Fibroblast of gingiva (primary cell): ENCODE results near the gene EFNA3.

Experiments
- DNase-seq: peaks from one replicate; pipeline ENCODE4 v3.0.0-alpha.2; 2011; ENCODE audit warnings: low read depth

EFNA3 gene

DNA sequence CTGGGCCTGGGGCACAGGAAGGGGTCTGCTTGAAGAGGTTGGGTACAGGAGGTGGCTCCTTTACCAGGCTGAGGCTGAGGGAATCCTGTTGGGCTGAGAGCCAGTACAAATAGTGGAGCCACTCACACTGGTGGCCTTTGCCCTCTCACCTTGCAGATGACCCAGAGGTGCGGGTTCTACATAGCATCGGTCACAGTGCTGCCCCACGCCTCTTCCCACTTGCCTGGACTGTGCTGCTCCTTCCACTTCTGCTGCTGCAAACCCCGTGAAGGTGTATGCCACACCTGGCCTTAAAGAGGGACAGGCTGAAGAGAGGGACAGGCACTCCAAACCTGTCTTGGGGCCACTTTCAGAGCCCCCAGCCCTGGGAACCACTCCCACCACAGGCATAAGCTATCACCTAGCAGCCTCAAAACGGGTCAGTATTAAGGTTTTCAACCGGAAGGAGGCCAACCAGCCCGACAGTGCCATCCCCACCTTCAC is 55.2 kb downstream of the EFNA3 start:
- no peak for DNase-seq

DNA sequence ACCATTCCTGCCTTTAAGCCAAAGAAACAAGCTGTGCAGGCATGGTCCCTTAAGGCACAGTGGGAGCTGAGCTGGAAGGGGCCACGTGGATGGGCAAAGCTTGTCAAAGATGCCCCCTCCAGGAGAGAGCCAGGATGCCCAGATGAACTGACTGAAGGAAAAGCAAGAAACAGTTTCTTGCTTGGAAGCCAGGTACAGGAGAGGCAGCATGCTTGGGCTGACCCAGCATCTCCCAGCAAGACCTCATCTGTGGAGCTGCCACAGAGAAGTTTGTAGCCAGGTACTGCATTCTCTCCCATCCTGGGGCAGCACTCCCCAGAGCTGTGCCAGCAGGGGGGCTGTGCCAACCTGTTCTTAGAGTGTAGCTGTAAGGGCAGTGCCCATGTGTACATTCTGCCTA is 55.7 kb downstream of the EFNA3 start:
- DNase-seq: no peak

DNA sequence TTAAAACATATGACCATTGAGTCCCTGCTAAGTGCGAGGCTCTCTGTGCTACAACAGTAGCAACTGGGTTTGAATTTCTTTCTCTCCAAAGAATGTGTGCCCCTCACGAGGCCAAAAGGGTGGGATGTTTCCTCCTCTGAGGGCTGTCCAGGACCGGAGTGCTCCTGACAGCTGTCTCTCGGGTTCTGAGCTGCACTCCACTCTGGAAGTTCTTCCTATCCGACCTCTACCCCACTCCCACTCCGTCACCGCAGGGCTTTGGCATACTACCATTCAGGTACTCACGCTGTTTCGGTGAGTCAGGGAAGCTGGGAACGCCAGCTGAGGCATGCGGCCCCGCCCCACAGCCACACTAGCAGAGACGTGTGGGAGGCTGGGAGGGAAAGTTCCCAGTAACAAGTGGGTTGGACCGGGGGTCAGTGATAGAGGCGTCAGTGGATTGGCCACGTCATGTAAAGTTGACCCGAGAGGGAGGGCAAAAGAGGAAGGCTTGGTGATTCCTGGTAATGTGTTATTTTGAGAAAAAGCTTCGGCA is 56.3 kb downstream of the EFNA3 start:
- peak; percentile 84 for DNase-seq

DNA sequence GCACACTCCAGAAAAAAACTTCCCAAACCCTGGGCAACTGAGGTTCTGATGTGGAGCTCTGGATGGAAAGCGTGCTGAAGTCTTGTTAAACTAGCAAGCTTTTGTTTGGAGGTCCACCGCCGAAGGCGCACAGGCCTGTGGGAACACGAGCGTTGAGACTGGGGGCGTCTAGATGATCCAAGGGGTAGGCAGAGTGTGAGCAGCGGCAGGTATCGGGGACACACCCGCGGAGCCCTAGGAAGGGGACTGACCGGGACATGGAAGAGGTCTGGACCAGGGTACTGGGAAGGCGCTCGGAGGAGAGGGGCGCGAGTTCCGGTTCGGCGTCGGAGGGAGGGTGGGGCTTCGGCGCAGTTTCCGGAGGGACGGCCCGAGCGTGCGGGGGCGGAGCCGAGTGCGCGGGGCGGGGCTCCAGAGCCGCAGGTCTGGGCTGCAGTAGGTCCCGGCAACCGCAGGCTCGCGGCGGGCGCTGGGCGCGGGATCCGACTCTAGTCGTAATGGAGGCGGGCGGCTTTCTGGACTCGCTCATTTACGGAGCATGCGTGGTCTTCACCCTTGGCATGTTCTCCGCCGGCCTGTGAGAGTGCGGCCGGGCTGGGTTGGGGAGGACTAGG is 56.9 kb downstream of the EFNA3 start, which contains the start of gene SLC50A1:
SLC50A1 (plus strand) TSS at position 438 of the 614 bp plus-strand sequence; CDS start at position 498, 60 bp downstream.
- DNase-seq: peak; percentile 90

DNA sequence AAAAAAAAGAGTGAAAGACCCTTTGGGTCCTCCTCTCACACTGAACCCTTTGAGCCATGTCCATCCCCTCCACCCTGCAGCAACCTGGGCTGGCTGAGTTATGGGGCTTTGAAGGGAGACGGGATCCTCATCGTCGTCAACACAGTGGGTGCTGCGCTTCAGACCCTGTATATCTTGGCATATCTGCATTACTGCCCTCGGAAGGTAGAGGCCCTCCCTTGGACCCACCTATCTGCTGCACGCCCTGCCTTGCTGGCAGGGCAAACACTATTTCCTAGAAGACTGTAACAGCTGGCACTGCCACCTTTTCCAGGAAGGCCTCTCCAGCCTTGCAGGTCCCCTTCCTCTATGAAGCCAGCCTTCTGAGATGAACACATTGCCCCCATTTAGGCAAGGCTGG is 58.1 kb downstream of the EFNA3 start:
- no peak for DNase-seq
